Right cardiac atrium (tissue), 5 donors: ENCODE results near the gene HOXD4. TPM values are rescaled to one million over a fixed set of nuclear protein-coding genes. Genes with fewer than 3 reads are reported as not detected.

Experiments
- ATAC-seq, 2 donors: fragments of 200-7000 bp; cut with Tn5 transposase; one replicate each; pipeline versions ENCODE4 v1.8.0 to v1.9.1; 2020; ENCODE audit warnings: moderate library complexity in 2 of 2, mild to moderate bottlenecking in 1 of 2
- DNase-seq, 3 donors: peaks; one replicate each; pipeline ENCODE4 v3.0.0-alpha.2; 2020
- H3K27ac ChIP-seq: one replicate; pipeline ENCODE4 v1.5.1; 2013; ENCODE audit warnings: mild to moderate bottlenecking, low read length, control low read depth, moderate library complexity
- H3K27me3 ChIP-seq: one replicate; pipeline ENCODE4 v1.6.1; 2013; ENCODE audit not compliant: control insufficient read depth, insufficient read depth
- H3K4me1 ChIP-seq: one replicate; pipeline ENCODE4 v1.6.1; 2013; ENCODE audit warnings: low read length; ENCODE audit not compliant: control insufficient read depth, insufficient read depth
- H3K4me3 ChIP-seq: one replicate; pipeline ENCODE4 v1.5.1; 2013; ENCODE audit warnings: low read length, control low read depth
- H3K9me3 ChIP-seq: one replicate; pipeline ENCODE4 v1.6.1; 2013; ENCODE audit warnings: low read length; ENCODE audit not compliant: control insufficient read depth
- WGBS: extraction: QIAGEN DNeasy Blood & Tissue Kit; methylation state at CpG from one replicate; pipeline ENCODE4 v1.1.7; 2013; 5-methylcytosine and 5-hydroxymethylcytosine counted together
- intact Hi-C, 4 donors: fragments of 100-400 bp; cut with DNase I; formaldehyde crosslinking; loops; one replicate each; pipeline versions ENCODE4 v1.11.0 to v1.14.0; 2022 to 2023
- polyA plus RNA-seq: library from polyadenylated mRNA; stranded (reverse); fragments of 200-250 nt; gene quantifications from one replicate; pipeline ENCODE4 v1.2.3, GENCODE V29; 2013
- total RNA-seq, 4 donors: library from RNA; stranded (reverse); fragmentation: NEBNext Ultra II Directional; extraction: Animal tissue kit (Norgen Biotek cat#: 25700); gene quantifications; one replicate each; pipeline ENCODE4 v1.2.1, GENCODE V29; 2021
- donor health status: healthy with polysubstance abuse.
- donor health status: DM: no; HTN: yes; CAD: no.
- donor health status: DM: no; HTN: no; CAD: no.
- donor health status: DM: no; HTN: yes; CAD: no; lungs with severe emphysema.
- donor health status: DM: yes; HTN: yes; CAD: no.

HOXD4 gene
- total and polyA plus RNA-seq, 5 donors = 0.29 TPM; not detected in 4

DNA sequence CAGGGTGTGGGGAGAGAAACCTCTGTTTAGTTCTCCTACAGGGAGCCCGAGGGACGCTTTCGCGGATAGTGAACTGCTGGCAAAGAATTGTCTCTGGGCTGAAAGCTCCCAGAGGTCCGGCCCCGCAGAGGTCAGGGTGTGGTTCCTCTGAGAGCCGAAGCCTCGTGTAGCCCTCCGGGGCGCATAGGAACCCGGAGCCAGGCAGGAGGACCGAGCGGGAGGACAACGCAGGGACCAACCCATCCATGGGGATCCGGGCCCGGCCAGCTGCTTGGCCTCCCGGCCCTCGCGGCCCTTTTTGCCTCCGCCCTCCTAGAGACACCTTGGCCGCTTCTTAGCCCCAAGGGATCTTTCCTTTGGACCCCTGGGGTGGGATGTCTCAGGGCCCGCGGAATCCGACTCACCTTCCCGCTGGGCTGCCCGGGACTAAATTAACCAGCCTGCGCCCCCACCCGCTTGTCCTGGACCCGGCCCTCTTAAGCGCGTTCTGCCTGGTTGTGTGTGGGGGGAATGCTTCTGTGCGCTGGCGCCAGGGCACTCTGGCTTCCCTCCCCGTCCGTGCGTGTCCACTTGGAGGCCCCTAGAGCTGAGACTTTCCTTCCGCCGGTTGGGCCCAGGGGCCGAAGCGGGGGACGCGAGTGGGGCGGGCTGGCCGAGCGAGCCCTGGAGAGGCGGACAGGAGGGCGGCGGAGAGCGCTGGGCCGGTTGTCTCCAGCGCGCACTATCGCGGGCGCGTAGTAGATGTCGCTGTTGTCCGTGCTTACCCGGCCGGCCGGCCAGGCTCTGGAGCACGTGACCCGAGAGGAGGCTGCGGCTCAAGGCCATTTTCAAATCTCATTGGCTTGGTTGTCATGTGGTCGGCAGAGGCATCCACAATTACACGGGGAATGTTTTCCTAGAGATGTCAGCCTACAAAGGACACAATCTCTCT is 35.2 kb upstream of the HOXD4 start, which contains the start of gene HOXD10:
HOXD10 (plus strand) TSS at position 896 of the 931 bp plus-strand sequence. CDS start 56 bp downstream, outside the sequence.
- no peak within 1 kb of the TSS for H3K4me3 ChIP-seq
- DNase-seq (no peak), ATAC-seq (peak in 1 of 2 donors; percentile 19)
- WGBS = 4% methylated on average over 66 of the region's 66 CpGs
- H3K4me1 ChIP-seq = no peaks in the 10 kb centered on the region
- peaks cover under 1% of the 10 kb centered on the region for H3K27me3 ChIP-seq
- intact Hi-C loops = no loop called here
- H3K9me3 ChIP-seq = no peaks in the 10 kb centered on the region
- no peak within 1 kb of the TSS for H3K27ac ChIP-seq

DNA sequence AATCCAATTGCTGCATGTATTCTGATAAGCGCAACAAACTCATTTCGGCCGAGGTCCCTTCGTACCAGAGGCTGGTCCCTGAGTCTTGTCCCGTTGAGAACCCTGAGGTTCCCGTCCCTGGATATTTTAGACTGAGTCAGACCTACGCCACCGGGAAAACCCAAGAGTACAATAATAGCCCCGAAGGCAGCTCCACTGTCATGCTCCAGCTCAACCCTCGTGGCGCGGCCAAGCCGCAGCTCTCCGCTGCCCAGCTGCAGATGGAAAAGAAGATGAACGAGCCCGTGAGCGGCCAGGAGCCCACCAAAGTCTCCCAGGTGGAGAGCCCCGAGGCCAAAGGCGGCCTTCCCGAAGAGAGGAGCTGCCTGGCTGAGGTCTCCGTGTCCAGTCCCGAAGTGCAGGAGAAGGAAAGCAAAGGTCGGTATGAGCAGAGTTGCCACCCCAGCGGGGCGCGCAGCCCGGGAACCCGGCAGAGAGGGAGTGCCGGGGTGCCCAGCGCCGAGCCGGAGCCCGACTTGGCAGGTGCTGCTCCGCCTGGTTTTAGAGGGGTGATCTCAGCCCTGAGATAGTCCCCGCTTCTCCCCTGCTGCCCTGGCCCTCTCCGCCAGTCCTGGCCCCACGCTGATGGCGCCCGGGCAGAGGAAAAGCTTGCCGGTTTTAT is 34.1 kb upstream of the HOXD4 start:
- DNase-seq = no peak
- intact Hi-C loops = no loop called here
- no peak for ATAC-seq
- Histone ChIP-seq H3K27me3 (no peaks in the 10 kb centered on the region), H3K4me1 (no peaks in the 10 kb centered on the region), H3K4me3 (no peak overlapping the region), H3K27ac (no peak overlapping the region), H3K9me3 (no peaks in the 10 kb centered on the region)
- 13% methylated on average over 40 of the region's 40 CpGs for WGBS

DNA sequence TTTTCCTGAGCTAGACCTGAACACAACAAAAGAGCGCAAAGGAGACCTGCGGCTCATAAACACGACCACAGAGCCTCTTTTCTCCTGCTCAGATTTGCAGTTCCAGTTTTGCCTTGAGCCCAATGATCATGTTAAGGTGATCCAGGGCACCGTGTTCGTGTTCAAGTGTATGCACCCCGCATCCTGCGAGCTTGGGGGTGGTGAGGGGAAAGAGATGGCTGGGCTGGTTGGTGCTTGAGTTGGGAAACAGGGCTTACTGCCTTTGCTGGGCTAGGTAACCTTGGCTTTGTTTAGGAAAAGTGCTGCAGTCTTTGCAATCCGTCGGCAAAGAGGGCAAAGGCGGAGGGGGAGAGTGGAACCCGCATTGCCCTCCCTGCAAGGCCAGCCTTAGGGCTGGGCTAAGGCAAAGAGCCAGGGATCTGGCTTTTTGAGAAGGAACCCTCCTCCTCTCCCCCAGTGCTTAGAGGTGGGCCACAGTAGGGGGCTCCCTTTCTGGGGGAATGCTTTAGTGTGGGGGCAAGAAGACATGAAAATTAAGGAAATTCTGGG is 33.5 kb upstream of the HOXD4 start:
- Histone ChIP-seq H3K27ac (no peak overlapping the region), H3K9me3 (no peaks in the 10 kb centered on the region), H3K4me1 (peaks cover 2% of the 10 kb centered on the region), H3K27me3 (no peaks in the 10 kb centered on the region), H3K4me3 (no peak overlapping the region)
- DNase-seq (no peak), ATAC-seq (no peak)
- 9% methylated on average over 11 of the region's 11 CpGs for WGBS
- intact Hi-C loops = no loop called here

DNA sequence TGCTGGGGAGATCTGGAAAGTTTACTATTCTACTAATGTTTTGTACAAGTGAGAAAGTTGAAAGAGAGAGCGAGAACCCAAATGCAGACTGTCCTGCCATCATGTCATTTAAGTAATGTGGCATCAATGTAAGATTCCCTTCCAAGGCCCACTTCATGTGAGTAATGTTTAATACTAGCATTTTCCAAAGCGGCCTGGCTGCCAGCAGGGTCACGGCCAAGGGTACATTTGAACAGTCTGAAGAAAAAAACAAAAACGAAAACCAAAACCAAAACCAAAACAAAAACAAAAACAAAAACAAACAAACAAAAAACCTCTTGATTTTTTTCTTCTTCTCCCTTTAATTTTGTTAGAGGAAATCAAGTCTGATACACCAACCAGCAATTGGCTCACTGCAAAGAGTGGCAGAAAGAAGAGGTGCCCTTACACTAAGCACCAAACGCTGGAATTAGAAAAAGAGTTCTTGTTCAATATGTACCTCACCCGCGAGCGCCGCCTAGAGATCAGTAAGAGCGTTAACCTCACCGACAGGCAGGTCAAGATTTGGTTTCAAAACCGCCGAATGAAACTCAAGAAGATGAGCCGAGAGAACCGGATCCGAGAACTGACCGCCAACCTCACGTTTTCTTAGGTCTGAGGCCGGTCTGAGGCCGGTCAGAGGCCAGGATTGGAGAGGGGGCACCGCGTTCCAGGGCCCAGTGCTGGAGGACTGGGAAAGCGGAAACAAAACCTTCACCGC is 32.6 kb upstream of the HOXD4 start:
- no peak overlapping the region for H3K4me3 ChIP-seq
- ATAC-seq = no peak
- no peaks in the 10 kb centered on the region for H3K27me3 ChIP-seq
- intact Hi-C loops = no loop called here
- 10% methylated on average over 24 of the region's 24 CpGs for WGBS
- DNase-seq = no peak
- no peaks in the 10 kb centered on the region for H3K9me3 ChIP-seq
- H3K27ac ChIP-seq = no peak overlapping the region
- H3K4me1 ChIP-seq = peaks cover 6% of the 10 kb centered on the region

DNA sequence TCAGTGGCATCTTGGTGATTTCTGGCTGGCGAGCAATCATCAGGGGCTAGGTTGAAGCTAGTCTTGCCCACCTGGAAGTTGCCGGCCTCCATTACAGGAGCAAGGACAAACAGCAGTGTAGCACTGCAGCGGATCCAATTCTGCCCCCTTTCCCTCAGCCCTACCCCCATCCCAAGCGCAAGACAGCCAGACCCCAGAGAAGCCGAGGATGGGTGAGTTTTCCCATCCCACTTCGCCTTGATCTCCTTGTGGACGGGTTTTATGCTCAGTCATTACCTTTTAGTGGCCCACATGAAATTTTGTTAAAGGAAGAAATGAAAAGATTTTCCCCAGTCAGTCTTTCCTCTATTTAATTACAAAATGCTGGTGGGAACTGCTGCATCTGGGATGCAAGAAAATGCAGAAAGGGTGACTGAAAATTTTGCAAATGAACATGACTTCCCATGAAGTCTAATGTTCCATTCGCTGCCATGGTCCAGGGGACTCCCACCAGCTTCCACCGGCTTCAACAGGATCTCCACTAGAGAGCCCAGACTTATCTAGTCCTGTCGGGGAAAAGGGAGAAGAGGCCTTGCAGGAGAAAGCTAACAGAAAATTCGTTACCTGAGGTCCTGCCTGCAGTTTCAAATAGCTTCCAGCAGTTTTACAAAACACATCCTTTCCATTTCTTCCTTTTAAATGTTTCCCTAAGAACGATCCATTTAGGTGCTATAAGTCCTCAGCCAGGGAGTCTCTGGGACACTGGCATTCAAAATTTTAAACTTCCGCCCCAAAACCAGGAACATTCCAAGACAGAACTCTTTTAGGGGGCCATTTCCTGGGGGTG is 30.8 kb upstream of the HOXD4 start:
- Histone ChIP-seq H3K27me3 (peaks cover 2% of the 10 kb centered on the region), H3K4me3 (no peak overlapping the region), H3K4me1 (peaks cover 6% of the 10 kb centered on the region), H3K27ac (no peak overlapping the region), H3K9me3 (no peaks in the 10 kb centered on the region)
- intact Hi-C loops = loop anchor here in 1 of 4 donors (10.0 kb wide), 1 partner anchor 434 kb away; no protein-coding TSS in a partner anchor
- ATAC-seq (no peak), DNase-seq (no peak)
- WGBS = 13% methylated on average over 13 of the region's 13 CpGs

DNA sequence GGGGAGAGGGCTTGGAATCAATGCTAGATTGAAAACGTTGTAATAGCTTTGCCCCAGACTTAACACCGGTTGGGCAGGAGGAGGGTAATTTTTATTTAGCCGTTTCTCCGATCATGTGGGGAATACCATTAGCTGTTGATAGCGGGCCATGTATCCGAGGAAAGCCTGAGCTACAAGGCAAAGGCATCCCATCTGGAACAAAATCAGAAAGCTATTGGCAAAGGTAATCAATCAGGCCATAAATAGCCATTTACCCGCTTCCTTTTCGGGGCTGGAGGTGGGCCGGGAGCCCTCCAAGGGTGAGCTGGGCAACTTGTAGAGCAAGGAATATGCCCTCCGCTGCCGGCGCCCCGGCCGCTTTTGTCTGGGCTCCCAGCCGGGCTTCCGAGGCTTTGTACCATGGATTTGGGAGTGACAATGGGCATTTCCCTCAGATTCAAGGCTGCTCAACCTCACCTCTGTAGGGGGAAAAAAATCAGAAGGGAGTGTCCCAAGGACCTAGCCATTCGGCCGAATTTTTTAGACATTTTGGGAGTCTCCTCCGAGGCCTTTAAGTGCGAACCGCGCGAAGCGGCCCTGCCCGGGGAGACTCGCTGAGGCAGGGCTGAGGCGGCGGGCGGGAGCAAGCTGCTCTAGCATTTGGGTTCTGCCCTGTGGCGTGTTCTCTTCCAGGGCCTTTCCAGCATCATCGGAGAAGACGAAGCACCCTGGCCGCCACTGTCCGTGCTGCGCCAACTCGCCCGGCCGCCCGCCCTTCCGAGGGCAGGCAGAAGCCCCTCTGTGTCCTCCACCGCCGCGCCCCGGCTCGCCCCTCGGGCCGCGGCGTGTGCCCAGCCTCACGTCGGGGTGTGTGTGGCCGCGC is 29.9 kb upstream of the HOXD4 start:
- intact Hi-C loops = loop anchor here in 1 of 4 donors (10.0 kb wide), 1 partner anchor 433 kb away; no protein-coding TSS in a partner anchor
- Histone ChIP-seq H3K27me3 (peaks cover 5% of the 10 kb centered on the region), H3K4me3 (no peak overlapping the region), H3K9me3 (no peaks in the 10 kb centered on the region), H3K4me1 (peaks cover 6% of the 10 kb centered on the region), H3K27ac (no peak overlapping the region)
- no peak for DNase-seq
- WGBS = 9% methylated on average over 53 of the region's 53 CpGs
- ATAC-seq = no peak

DNA sequence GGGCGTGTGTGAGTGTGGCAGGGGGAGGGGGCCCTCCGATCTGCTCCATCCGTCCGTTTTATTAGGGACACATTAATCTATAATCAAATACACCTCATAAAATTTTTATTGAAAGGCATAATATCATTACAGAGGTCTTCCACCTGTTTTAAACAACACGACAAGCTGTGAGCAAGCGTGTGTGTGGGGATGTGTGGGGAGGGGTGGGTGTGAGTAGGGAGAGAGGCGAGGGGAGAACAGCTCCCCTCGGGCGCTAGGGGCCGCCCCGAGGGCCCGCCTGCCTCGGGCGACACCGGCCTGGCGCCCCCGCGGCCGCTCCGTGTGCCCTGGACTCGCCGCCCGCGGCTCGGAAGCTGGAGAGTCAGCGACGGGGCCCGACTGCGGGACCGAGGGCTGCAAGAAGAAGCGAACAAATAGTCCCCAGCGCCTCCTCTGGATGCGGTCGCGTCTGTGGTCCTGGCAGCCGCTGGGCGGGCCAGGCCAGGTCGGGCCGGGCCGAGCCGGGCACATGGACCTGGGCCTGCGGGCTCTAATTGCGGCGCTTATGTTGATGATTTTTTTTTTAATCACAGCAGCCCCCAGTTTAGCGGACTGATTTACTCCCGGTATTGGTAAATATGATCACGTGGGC is 29.2 kb upstream of the HOXD4 start:
- H3K27me3 ChIP-seq = peaks cover 5% of the 10 kb centered on the region
- no peak overlapping the region for H3K27ac ChIP-seq
- no peak for DNase-seq
- peak in 1 of 2 donors; percentile 27 for ATAC-seq
- peak overlapping the region; percentile 47 for H3K4me3 ChIP-seq
- no peaks in the 10 kb centered on the region for H3K9me3 ChIP-seq
- intact Hi-C loops = loop anchor here in 1 of 4 donors (10.0 kb wide), 1 partner anchor 433 kb away; no protein-coding TSS in a partner anchor
- 4% methylated on average over 47 of the region's 47 CpGs for WGBS
- H3K4me1 ChIP-seq = peaks cover 6% of the 10 kb centered on the region

DNA sequence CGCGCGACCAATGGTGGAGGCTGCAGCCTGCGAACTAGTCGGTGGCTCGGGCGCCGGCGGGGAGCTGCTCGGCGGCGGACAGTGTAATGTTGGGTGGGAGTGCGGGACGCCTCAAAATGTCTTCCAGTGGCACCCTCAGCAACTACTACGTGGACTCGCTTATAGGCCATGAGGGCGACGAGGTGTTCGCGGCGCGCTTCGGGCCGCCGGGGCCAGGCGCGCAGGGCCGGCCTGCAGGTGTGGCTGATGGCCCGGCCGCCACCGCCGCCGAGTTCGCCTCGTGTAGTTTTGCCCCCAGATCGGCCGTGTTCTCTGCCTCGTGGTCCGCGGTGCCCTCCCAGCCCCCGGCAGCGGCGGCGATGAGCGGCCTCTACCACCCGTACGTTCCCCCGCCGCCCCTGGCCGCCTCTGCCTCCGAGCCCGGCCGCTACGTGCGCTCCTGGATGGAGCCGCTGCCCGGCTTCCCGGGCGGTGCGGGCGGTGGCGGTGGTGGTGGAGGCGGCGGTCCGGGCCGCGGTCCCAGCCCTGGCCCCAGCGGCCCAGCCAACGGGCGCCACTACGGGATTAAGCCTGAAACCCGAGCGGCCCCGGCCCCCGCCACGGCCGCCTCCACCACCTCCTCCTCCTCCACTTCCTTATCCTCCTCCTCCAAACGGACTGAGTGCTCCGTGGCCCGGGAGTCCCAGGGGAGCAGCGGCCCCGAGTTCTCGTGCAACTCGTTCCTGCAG is 28.5 kb upstream of the HOXD4 start, which contains the start of gene HOXD9:
HOXD9 (plus strand) TSS at position 37 of the 728 bp plus-strand sequence; CDS start at position 87, 50 bp downstream.
- Histone ChIP-seq H3K9me3 (no peaks in the 10 kb centered on the region), H3K27me3 (peaks cover 6% of the 10 kb centered on the region), H3K4me1 (peaks cover 6% of the 10 kb centered on the region), H3K27ac (no peak within 1 kb of the TSS), H3K4me3 (peak within 1 kb of the TSS; percentile 47)
- intact Hi-C loops = loop anchor here in 1 of 4 donors (10.0 kb wide), 1 partner anchor 432 kb away; no protein-coding TSS in a partner anchor
- 2% methylated on average over 84 of the region's 84 CpGs for WGBS
- no peak for DNase-seq
- peak in 1 of 2 donors; percentile 52 for ATAC-seq
